HepG2 (cell line): ENCODE results near the gene PCTP. TPM values are rescaled to one million over a fixed set of nuclear protein-coding genes. Genes with fewer than 3 reads are reported as not detected.

Source experiments
- ARNT2 ChIP-seq: sonication (generic); formaldehyde crosslinking; IDR thresholded peaks from 2 replicates; pipeline ENCODE4 v1.8.0; 2022; ENCODE audit warnings: mild to moderate bottlenecking, low read depth, missing genetic modification reagents, moderate library complexity
- JDP2 ChIP-seq: sonication (generic); formaldehyde crosslinking; IDR thresholded peaks from 2 replicates; pipeline ENCODE4 v1.8.1; 2022; ENCODE audit warnings: missing genetic modification reagents, borderline replicate concordance
- KDM2A ChIP-seq: sonication (generic); formaldehyde crosslinking; IDR thresholded peaks from 2 replicates; pipeline ENCODE4 v1.4.0; 2020; ENCODE audit warnings: low read depth, missing genetic modification reagents, borderline replicate concordance
- KLF15 ChIP-seq: sonication (generic); formaldehyde crosslinking; IDR thresholded peaks from 2 replicates; pipeline ENCODE4 v1.8.1; 2023; ENCODE audit warnings: borderline replicate concordance, mild to moderate bottlenecking, inconsistent platforms, missing genetic modification reagents, mixed read lengths
- MXD4 ChIP-seq: IDR thresholded peaks from 2 replicates; pipeline ENCODE4 v1.6.1; 2016; ENCODE audit warnings: mild to moderate bottlenecking, missing biosample characterization, missing genetic modification reagents
- PCBP2 ChIP-seq: fragments of 200-400 bp; formaldehyde crosslinking; optimal IDR thresholded peaks from 2 replicates; pipeline ENCODE3; 2018; ENCODE audit warnings: low read length, low read depth; ENCODE audit not compliant: poor library complexity, severe bottlenecking
- SUZ12 ChIP-seq: fragments of 150-350 bp; IDR thresholded peaks from 2 replicates; pipeline ENCODE4 v1.6.1; 2014; ENCODE audit warnings: low read depth, low read length
- ZBTB33 ChIP-seq: sonication (generic); formaldehyde crosslinking; IDR thresholded peaks from 2 replicates; pipeline ENCODE4 v1.4.0; 2020; ENCODE audit warnings: missing genetic modification reagents
- ZBTB4 ChIP-seq: sonication (generic); formaldehyde crosslinking; IDR thresholded peaks from 2 replicates; pipeline ENCODE4 v1.4.0; 2020; ENCODE audit warnings: missing genetic modification reagents, mild to moderate bottlenecking, borderline replicate concordance
- ZNF235 ChIP-seq: sonication (generic); formaldehyde crosslinking; IDR thresholded peaks from 2 replicates; pipeline ENCODE4 v1.8.1; 2023; ENCODE audit warnings: mild to moderate bottlenecking, missing genetic modification reagents, borderline replicate concordance
- ZNF33A ChIP-seq: sonication (generic); formaldehyde crosslinking; IDR thresholded peaks from 2 replicates; pipeline ENCODE4 v1.5.1; 2020; ENCODE audit warnings: missing genetic modification reagents, mild to moderate bottlenecking, moderate library complexity, borderline replicate concordance
- ZNF362 ChIP-seq: sonication (generic); formaldehyde crosslinking; IDR thresholded peaks from 2 replicates; pipeline ENCODE4 v1.4.0; 2020; ENCODE audit warnings: missing genetic modification reagents, mild to moderate bottlenecking, borderline replicate concordance
- ZNF441 ChIP-seq: sonication (generic); formaldehyde crosslinking; IDR thresholded peaks from 2 replicates; pipeline ENCODE4 v1.7.0; 2021; ENCODE audit warnings: missing genetic modification reagents, borderline replicate concordance
- ZNF616 ChIP-seq: sonication (generic); formaldehyde crosslinking; IDR thresholded peaks from 2 replicates; pipeline ENCODE4 v1.5.0; 2020; ENCODE audit warnings: low read depth, mild to moderate bottlenecking, missing genetic modification reagents
- ZNF674 ChIP-seq: sonication (generic); formaldehyde crosslinking; IDR thresholded peaks from 2 replicates; pipeline ENCODE4 v1.5.0; 2020; ENCODE audit warnings: low read depth, mild to moderate bottlenecking, missing genetic modification reagents
- ZZZ3 ChIP-seq: sonication (generic); formaldehyde crosslinking; IDR thresholded peaks from 2 replicates; pipeline ENCODE4 v1.4.0; 2020; ENCODE audit warnings: missing genetic modification reagents, mild to moderate bottlenecking, borderline replicate concordance
- polyA plus RNA-seq, 8 experiments: library from polyadenylated mRNA; depleted of rRNA in 3 of 8; stranded (reverse) in 7 of 8; unstranded in 1 of 8; fragments of >200 nt; fragmentation: Illumina TruSeq in 4 of 8; extraction: Trizol in 4 of 8; gene quantifications; 2 replicates each; pipeline versions ENCODE4 v1.2.1 to v1.2.3, GENCODE V29; 2011 to 2016; ENCODE audit warnings: low read depth in 4 of 8, missing spikeins in 1 of 8, mixed read lengths in 1 of 8; ENCODE audit not compliant: insufficient read depth in 1 of 8
- total RNA-seq, 5 experiments: library from RNA; depleted of rRNA; stranded (reverse); fragments of >200 nt; fragmentation: Illumina TruSeq; extraction: Trizol; gene quantifications; 2 replicates each; pipeline ENCODE4 v1.2.3, GENCODE V29; 2016; ENCODE audit warnings: low read depth in 1 of 5
- TF ChIP-seq, protein P1 (sequence below): sonication (generic); formaldehyde crosslinking; IDR thresholded peaks from 2 replicates; pipeline ENCODE4 v1.4.0; 2020; ENCODE audit warnings: missing genetic modification reagents
- TF ChIP-seq, protein P2 (sequence below): sonication (generic); formaldehyde crosslinking; IDR thresholded peaks from 2 replicates; pipeline ENCODE4 v1.5.0; 2020; ENCODE audit warnings: missing genetic modification reagents, mild to moderate bottlenecking, borderline replicate concordance
- TF ChIP-seq, protein P3 (sequence below): sonication (generic); formaldehyde crosslinking; IDR thresholded peaks from 2 replicates; pipeline ENCODE4 v1.4.0; 2020; ENCODE audit warnings: missing genetic modification reagents
- TF ChIP-seq, protein P4 (sequence below): sonication (generic); formaldehyde crosslinking; IDR thresholded peaks from 2 replicates; pipeline ENCODE4 v1.4.0; 2020; ENCODE audit warnings: missing genetic modification reagents

Gene PCTP
- total and polyA plus RNA-seq, 2 of the 13 experiments (the other 11 are each of a cell fraction or from before 2014, with no cell fraction given), result 37.1 to 50.7 TPM

GRCh38 chr17:55762086-55762858, 11.4 kb downstream of the PCTP start (continued):
- TF ChIP-seq, protein P1, sequence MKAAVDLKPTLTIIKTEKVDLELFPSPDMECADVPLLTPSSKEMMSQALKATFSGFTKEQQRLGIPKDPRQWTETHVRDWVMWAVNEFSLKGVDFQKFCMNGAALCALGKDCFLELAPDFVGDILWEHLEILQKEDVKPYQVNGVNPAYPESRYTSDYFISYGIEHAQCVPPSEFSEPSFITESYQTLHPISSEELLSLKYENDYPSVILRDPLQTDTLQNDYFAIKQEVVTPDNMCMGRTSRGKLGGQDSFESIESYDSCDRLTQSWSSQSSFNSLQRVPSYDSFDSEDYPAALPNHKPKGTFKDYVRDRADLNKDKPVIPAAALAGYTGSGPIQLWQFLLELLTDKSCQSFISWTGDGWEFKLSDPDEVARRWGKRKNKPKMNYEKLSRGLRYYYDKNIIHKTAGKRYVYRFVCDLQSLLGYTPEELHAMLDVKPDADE (CRISPR knock-in tag), result no peak
- no peak for TF ChIP-seq ZBTB4 (CRISPR knock-in tag)
- TF ChIP-seq MXD4, result no peak
- TF ChIP-seq, protein P2, sequence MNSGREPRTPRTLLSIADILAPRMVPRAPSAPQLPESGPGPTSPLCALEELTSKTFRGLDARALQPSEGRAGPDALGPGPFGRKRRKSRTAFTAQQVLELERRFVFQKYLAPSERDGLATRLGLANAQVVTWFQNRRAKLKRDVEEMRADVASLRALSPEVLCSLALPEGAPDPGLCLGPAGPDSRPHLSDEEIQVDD (CRISPR knock-in tag), result no peak
- no peak for TF ChIP-seq ZZZ3 (CRISPR knock-in tag)
- no peak for TF ChIP-seq ZNF674 (CRISPR knock-in tag)
- TF ChIP-seq KLF15 (CRISPR knock-in tag), result no peak
- TF ChIP-seq, protein P3, sequence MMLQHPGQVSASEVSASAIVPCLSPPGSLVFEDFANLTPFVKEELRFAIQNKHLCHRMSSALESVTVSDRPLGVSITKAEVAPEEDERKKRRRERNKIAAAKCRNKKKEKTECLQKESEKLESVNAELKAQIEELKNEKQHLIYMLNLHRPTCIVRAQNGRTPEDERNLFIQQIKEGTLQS (CRISPR knock-in tag), result no peak
- TF ChIP-seq ZNF616, result no peak
- no peak for TF ChIP-seq PCBP2
- no peak for TF ChIP-seq ARNT2 (CRISPR knock-in tag)
- TF ChIP-seq KDM2A (CRISPR knock-in tag), result no peak
- TF ChIP-seq ZNF33A (CRISPR knock-in tag), result no peak
- no peak for TF ChIP-seq ZNF362
- TF ChIP-seq ZBTB33 (CRISPR knock-in tag), result no peak
- TF ChIP-seq SUZ12, result no peak
- TF ChIP-seq ZNF235, result no peak
- TF ChIP-seq ZNF441 (CRISPR knock-in tag), result no peak
- no peak for TF ChIP-seq JDP2 (CRISPR knock-in tag)
- TF ChIP-seq, protein P4, sequence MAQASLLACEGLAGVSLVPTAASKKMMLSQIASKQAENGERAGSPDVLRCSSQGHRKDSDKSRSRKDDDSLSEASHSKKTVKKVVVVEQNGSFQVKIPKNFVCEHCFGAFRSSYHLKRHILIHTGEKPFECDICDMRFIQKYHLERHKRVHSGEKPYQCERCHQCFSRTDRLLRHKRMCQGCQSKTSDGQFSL (CRISPR knock-in tag), result no peak
